HCT116 (cell line): Measurements from ENCODE around the gene MZB1. TPM values are rescaled to one million over a fixed set of nuclear protein-coding genes. Genes with fewer than 3 reads are reported as not detected.
A peak's percentile ranks its signal among the peaks of the same experiment; 100 is the strongest.

Source experiments
- ATAC-seq: fragments of 200-7000 bp; cut with Tn5 transposase; 2 replicates; pipeline ENCODE4 v1.9.1; 2020; ENCODE audit warnings: mild to moderate bottlenecking, moderate library complexity
- BruUV-seq: library from RNA; stranded (reverse); fragments of 400-500 nt; replicated peaks from 2 replicates; lab custom pipeline; 2021; lab: Mats Ljungman, UMichigan
- CTCF ChIA-PET: fragments of 300-600 bp; sonication (Branson Sonifier 250); formaldehyde crosslinking; loops from one replicate; lab custom pipeline; 2021; ENCODE audit warnings: antibody characterized with exemption; lab: Charles Lee
- POLR2A ChIA-PET: fragments of 300-600, 350-600 bp; sonication (Branson Sonifier 250); formaldehyde crosslinking; loops from one replicate; lab custom pipeline; 2021; ENCODE audit warnings: antibody characterized with exemption; lab: Charles Lee
- RAD21 ChIA-PET, 2 experiments: fragments of 300-600 bp; sonication (Branson Sonifier 250); formaldehyde crosslinking; loops; one replicate each; lab custom pipeline; 2023; ENCODE audit warnings: low total read pairs in 2 of 2; ENCODE audit not compliant: uncharacterized antibody in 2 of 2, unreplicated experiment in 2 of 2, low non-redundant PET in 1 of 2; lab: Charles Lee
- DNase-seq: peaks from one replicate; pipeline ENCODE4 v3.0.0-alpha.2; 2010; ENCODE audit warnings: low read depth, low spot score
- H2AFZ ChIP-seq: fragments of 200-600 bp; shearing (Covaris generic), sonication (generic); 2 replicates; pipeline ENCODE4 v1.6.1; 2017; ENCODE audit warnings: low read depth, mixed run types, mixed read lengths, antibody characterized with exemption, low read length; ENCODE audit not compliant: poor library complexity, severe bottlenecking
- H3K27ac ChIP-seq: 2 replicates; pipeline ENCODE4 v1.5.1; 2012; ENCODE audit warnings: low read depth, low read length
- H3K27me3 ChIP-seq: fragments of 200-600 bp; sonication (generic); 2 replicates; pipeline ENCODE4 v1.6.1; 2016; ENCODE audit warnings: mixed run types, low read length, mixed read lengths; ENCODE audit not compliant: insufficient read depth
- H3K36me3 ChIP-seq, 2 experiments: fragments of 200-500 bp in 1 of 2; fragments of 200-600 bp in 1 of 2; sonication (Bioruptor generic) in 1 of 2; sonication (generic) in 1 of 2; 2 replicates each; pipeline versions ENCODE4 v1.5.1 to v1.6.1; 2014 to 2016; ENCODE audit warnings: low read length in 2 of 2, inconsistent platforms in 1 of 2, mixed read lengths in 1 of 2, mixed run types in 1 of 2; ENCODE audit not compliant: insufficient read depth in 2 of 2, control insufficient read depth in 1 of 2
- H3K4me1 ChIP-seq, 2 experiments: fragments of 200-600 bp in 1 of 2; sonication (generic) in 1 of 2; 2 replicates each; pipeline versions ENCODE4 v1.5.1 to v1.6.1; 2012 to 2017; ENCODE audit warnings: low read length in 2 of 2, inconsistent platforms in 1 of 2, mild to moderate bottlenecking in 1 of 2, mixed read lengths in 1 of 2, mixed run types in 1 of 2, moderate library complexity in 1 of 2; ENCODE audit not compliant: insufficient read depth in 2 of 2, control insufficient read depth in 1 of 2
- H3K4me2 ChIP-seq: fragments of 200-600 bp; sonication (generic); 2 replicates; pipeline ENCODE4 v1.6.1; 2017; ENCODE audit warnings: mixed run types, low read length, mixed read lengths
- H3K4me3 ChIP-seq, 2 experiments: fragments of 200-600 bp in 1 of 2; sonication (generic) in 1 of 2; replicated peaks in 1 of 2; 2 replicates each; pipeline ENCODE4 v1.5.1; 2011 to 2016; ENCODE audit warnings: low read length in 2 of 2, control low read depth in 1 of 2, low read depth in 1 of 2, mild to moderate bottlenecking in 1 of 2, mixed read lengths in 1 of 2, mixed run types in 1 of 2
- H3K79me2 ChIP-seq: fragments of 200-600 bp; sonication (generic); 2 replicates; pipeline ENCODE4 v1.6.1; 2017; ENCODE audit warnings: mild to moderate bottlenecking, mixed run types, low read length, moderate library complexity, mixed read lengths; ENCODE audit not compliant: insufficient read depth
- H3K9ac ChIP-seq: fragments of 200-600 bp; sonication (generic); 2 replicates; pipeline ENCODE4 v1.6.1; 2016; ENCODE audit warnings: low read length, mixed read lengths
- H3K9me2 ChIP-seq: fragments of 200-600 bp; sonication (generic), shearing (Covaris generic); 2 replicates; pipeline ENCODE4 v1.6.1; 2017; ENCODE audit warnings: mixed run types, mild to moderate bottlenecking, moderate library complexity; ENCODE audit not compliant: insufficient read depth
- H3K9me3 ChIP-seq, 2 experiments: fragments of 200-500 bp in 1 of 2; fragments of 200-600 bp in 1 of 2; sonication (Bioruptor generic) in 1 of 2; sonication (generic) in 1 of 2; 2 replicates each; pipeline ENCODE4 v1.6.1; 2014 to 2017; ENCODE audit warnings: low read length in 2 of 2, mixed read lengths in 2 of 2, inconsistent platforms in 1 of 2, low read depth in 1 of 2, mild to moderate bottlenecking in 1 of 2, mixed run types in 1 of 2, moderate library complexity in 1 of 2; ENCODE audit not compliant: control insufficient read depth in 1 of 2, insufficient read depth in 1 of 2
- H4K20me1 ChIP-seq: fragments of 200-600 bp; sonication (generic), shearing (Covaris generic); 2 replicates; pipeline ENCODE4 v1.6.1; 2017; ENCODE audit warnings: mixed run types, mild to moderate bottlenecking, moderate library complexity; ENCODE audit not compliant: insufficient read depth
- ATF3 ChIP-seq: IDR thresholded peaks from 2 replicates; pipeline ENCODE4 v1.6.1; 2012
- CBX3 ChIP-seq: IDR thresholded peaks from 2 replicates; pipeline ENCODE4 v1.6.1; 2012; ENCODE audit warnings: low read depth
- CEBPB ChIP-seq: IDR thresholded peaks from 2 replicates; pipeline ENCODE4 v1.6.1; 2012; ENCODE audit warnings: low read depth
- EZH2 ChIP-seq: fragments of 200-600 bp; sonication (generic); IDR thresholded peaks from 2 replicates; pipeline ENCODE4 v1.6.1; 2017; ENCODE audit warnings: antibody characterized with exemption, mixed run types
- EZH2phosphoT487 ChIP-seq: fragments of 200-600 bp; IDR thresholded peaks from 2 replicates; pipeline ENCODE4 v1.6.1; 2018; ENCODE audit warnings: antibody characterized with exemption, borderline replicate concordance
- FOSL1 ChIP-seq: IDR thresholded peaks from 2 replicates; pipeline ENCODE4 v1.6.1; 2012; ENCODE audit warnings: low read depth
- JUND ChIP-seq: IDR thresholded peaks from 2 replicates; pipeline ENCODE4 v1.6.1; 2012
- MAX ChIP-seq: IDR thresholded peaks from 2 replicates; pipeline ENCODE4 v1.6.1; 2012
- POLR2A ChIP-seq: IDR thresholded peaks from 2 replicates; pipeline ENCODE4 v1.7.0; 2011; ENCODE audit warnings: borderline replicate concordance; ENCODE audit not compliant: insufficient read depth, insufficient read length; ENCODE audit errors: extremely low read depth
- POLR2AphosphoS5 ChIP-seq: IDR thresholded peaks from 2 replicates; pipeline ENCODE4 v1.6.1; 2011; ENCODE audit warnings: mild to moderate bottlenecking, low read depth, low read length, moderate library complexity
- RAD21 ChIP-seq: IDR thresholded peaks from 2 replicates; pipeline ENCODE4 v1.6.1; 2012; ENCODE audit warnings: low read depth, mild to moderate bottlenecking
- SIN3A ChIP-seq: IDR thresholded peaks from 2 replicates; pipeline ENCODE4 v1.6.1; 2012; ENCODE audit warnings: low read depth
- SP1 ChIP-seq: IDR thresholded peaks from 2 replicates; pipeline ENCODE4 v1.6.1; 2012; ENCODE audit warnings: low read depth
- SRF ChIP-seq: IDR thresholded peaks from 2 replicates; pipeline ENCODE4 v1.6.1; 2012; ENCODE audit warnings: low read depth
- TCF7L2 ChIP-seq: IDR thresholded peaks from 2 replicates; pipeline ENCODE4 v1.7.0; 2011; ENCODE audit warnings: borderline replicate concordance, inconsistent platforms; ENCODE audit not compliant: insufficient read depth, insufficient read length; ENCODE audit errors: extremely low read depth
- YY1 ChIP-seq: IDR thresholded peaks from 2 replicates; pipeline ENCODE4 v1.6.1; 2011; ENCODE audit warnings: low read length, low read depth, moderate library complexity, mild to moderate bottlenecking; ENCODE audit not compliant: insufficient replicate concordance; ENCODE audit errors: extremely low read depth
- ZFX ChIP-seq: fragments of 450-650 bp; IDR thresholded peaks from 2 replicates; pipeline ENCODE4 v1.6.1; 2017
- ZNF274 ChIP-seq: fragments of 200-500 bp; sonication (Bioruptor generic); IDR thresholded peaks from 2 replicates; pipeline ENCODE4 v1.6.1; 2014; ENCODE audit warnings: mild to moderate bottlenecking, low read depth, low read length, inconsistent platforms
- intact Hi-C: fragments of 100-400 bp; cut with micrococcal nuclease; formaldehyde crosslinking; loops from 2 replicates; pipeline ENCODE4 v1.10.0; 2022
- total RNA-seq: library from RNA; stranded (reverse); gene quantifications from one replicate; pipeline ENCODE4 v1.2.1, GENCODE V29; 2021; ENCODE audit not compliant: unreplicated experiment
- TF ChIP-seq, protein P1 (sequence below): IDR thresholded peaks from 2 replicates; pipeline ENCODE4 v1.6.1; 2011; ENCODE audit warnings: mild to moderate bottlenecking, low read length, moderate library complexity; ENCODE audit not compliant: insufficient replicate concordance; ENCODE audit errors: extremely low read depth
- TF ChIP-seq, protein P2 (sequence below), 3 experiments: fragments of 200-600 bp in 1 of 3; sonication (generic) in 1 of 3; IDR thresholded peaks in 2 of 3; conservative IDR thresholded peaks in 1 of 3; 2 replicates each; pipeline ENCODE4 v1.5.1; 2012 to 2017; ENCODE audit warnings: low read depth in 2 of 3, low read length in 2 of 3, antibody characterized with exemption in 1 of 3, borderline replicate concordance in 1 of 3, control low read depth in 1 of 3, mild to moderate bottlenecking in 1 of 3, mixed read lengths in 1 of 3, mixed run types in 1 of 3, moderate library complexity in 1 of 3; ENCODE audit not compliant: insufficient read depth in 1 of 3

The MZB1 gene
- total RNA-seq, 1 experiment from 2014 or later, result 0.81 TPM

GRCh38 chr5:139395844-139396640 is 6.3 kb upstream of the MZB1 start:
- no peak overlapping the region for H3K4me3 ChIP-seq
- no peaks in the 10 kb centered on the region for H3K9me3 ChIP-seq
- CTCF ChIA-PET, result no interaction called here
- H3K4me1 ChIP-seq, result peaks cover 11 to 41% of the 10 kb centered on the region in 2 experiments
- no peak overlapping the region for H3K9ac ChIP-seq
- no peak overlapping the region for H3K27ac ChIP-seq
- H3K4me2 ChIP-seq, result peak overlapping the region; percentile 12; the same call in 1 of the 2 replicates
- H3K9me2 ChIP-seq, result no peaks in the 10 kb centered on the region
- H3K36me3 ChIP-seq, result no peaks in the 10 kb centered on the region
- H3K79me2 ChIP-seq, result peaks cover 8% of the 10 kb centered on the region; the same call in 1 of the 2 replicates
- POLR2A ChIA-PET, result no interaction called here
- intact Hi-C loops, result no loop called here
- ATAC-seq (no peak), DNase-seq (no peak)
- BruUV-seq, result no TSS peak
- no peaks in the 10 kb centered on the region for H3K27me3 ChIP-seq
- RAD21 ChIA-PET, result no interaction called here
- H4K20me1 ChIP-seq, result no peaks in the 10 kb centered on the region
- no peak overlapping the region for H2AFZ ChIP-seq
- TF ChIP-seq ATF3 (no peak), CEBPB (no peak), POLR2A (no peak), YY1 (no peak), SRF (no peak), TCF7L2 (no peak), FOSL1 (no peak), EZH2 (no peak), ZFX (no peak), MAX (no peak), ZNF274 (no peak), SIN3A (no peak), POLR2AphosphoS5 (no peak), SP1 (no peak), CBX3 (no peak), RAD21 (no peak), EZH2phosphoT487 (no peak), JUND (no peak)
- TF ChIP-seq, protein P1, sequence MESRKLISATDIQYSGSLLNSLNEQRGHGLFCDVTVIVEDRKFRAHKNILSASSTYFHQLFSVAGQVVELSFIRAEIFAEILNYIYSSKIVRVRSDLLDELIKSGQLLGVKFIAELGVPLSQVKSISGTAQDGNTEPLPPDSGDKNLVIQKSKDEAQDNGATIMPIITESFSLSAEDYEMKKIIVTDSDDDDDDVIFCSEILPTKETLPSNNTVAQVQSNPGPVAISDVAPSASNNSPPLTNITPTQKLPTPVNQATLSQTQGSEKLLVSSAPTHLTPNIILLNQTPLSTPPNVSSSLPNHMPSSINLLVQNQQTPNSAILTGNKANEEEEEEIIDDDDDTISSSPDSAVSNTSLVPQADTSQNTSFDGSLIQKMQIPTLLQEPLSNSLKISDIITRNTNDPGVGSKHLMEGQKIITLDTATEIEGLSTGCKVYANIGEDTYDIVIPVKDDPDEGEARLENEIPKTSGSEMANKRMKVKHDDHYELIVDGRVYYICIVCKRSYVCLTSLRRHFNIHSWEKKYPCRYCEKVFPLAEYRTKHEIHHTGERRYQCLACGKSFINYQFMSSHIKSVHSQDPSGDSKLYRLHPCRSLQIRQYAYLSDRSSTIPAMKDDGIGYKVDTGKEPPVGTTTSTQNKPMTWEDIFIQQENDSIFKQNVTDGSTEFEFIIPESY, result no peak
- TF ChIP-seq, protein P2, sequence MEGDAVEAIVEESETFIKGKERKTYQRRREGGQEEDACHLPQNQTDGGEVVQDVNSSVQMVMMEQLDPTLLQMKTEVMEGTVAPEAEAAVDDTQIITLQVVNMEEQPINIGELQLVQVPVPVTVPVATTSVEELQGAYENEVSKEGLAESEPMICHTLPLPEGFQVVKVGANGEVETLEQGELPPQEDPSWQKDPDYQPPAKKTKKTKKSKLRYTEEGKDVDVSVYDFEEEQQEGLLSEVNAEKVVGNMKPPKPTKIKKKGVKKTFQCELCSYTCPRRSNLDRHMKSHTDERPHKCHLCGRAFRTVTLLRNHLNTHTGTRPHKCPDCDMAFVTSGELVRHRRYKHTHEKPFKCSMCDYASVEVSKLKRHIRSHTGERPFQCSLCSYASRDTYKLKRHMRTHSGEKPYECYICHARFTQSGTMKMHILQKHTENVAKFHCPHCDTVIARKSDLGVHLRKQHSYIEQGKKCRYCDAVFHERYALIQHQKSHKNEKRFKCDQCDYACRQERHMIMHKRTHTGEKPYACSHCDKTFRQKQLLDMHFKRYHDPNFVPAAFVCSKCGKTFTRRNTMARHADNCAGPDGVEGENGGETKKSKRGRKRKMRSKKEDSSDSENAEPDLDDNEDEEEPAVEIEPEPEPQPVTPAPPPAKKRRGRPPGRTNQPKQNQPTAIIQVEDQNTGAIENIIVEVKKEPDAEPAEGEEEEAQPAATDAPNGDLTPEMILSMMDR (IDR thresholded peaks at IDR 0.05 in 2 of 3, conservative IDR thresholded peaks at IDR 0.05 in 1 of 3; ENCODE audit: borderline replicate concordance in 1 of 3, insufficient read depth in 1 of 3, low read depth in 2 of 3, low read length in 2 of 3), result no peak
- TF ChIP-seq, all 23 proteins: peak for 0
